ENCODE data around the gene TPT1.

- TF ChIP-seq, protein P1, sequence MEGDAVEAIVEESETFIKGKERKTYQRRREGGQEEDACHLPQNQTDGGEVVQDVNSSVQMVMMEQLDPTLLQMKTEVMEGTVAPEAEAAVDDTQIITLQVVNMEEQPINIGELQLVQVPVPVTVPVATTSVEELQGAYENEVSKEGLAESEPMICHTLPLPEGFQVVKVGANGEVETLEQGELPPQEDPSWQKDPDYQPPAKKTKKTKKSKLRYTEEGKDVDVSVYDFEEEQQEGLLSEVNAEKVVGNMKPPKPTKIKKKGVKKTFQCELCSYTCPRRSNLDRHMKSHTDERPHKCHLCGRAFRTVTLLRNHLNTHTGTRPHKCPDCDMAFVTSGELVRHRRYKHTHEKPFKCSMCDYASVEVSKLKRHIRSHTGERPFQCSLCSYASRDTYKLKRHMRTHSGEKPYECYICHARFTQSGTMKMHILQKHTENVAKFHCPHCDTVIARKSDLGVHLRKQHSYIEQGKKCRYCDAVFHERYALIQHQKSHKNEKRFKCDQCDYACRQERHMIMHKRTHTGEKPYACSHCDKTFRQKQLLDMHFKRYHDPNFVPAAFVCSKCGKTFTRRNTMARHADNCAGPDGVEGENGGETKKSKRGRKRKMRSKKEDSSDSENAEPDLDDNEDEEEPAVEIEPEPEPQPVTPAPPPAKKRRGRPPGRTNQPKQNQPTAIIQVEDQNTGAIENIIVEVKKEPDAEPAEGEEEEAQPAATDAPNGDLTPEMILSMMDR (IDR thresholded peaks at IDR 0.05), result no peak
- no peak for TF ChIP-seq POLR2A (IDR thresholded peaks at IDR 0.05)
Measured at GRCh38 chr13:45384474-45385174, 43.6 kb upstream of the TPT1 start.

Data from testis (tissue), 2 donors.